ENCODE measurements around the gene DUSP14.

The DUSP14 gene

DNA sequence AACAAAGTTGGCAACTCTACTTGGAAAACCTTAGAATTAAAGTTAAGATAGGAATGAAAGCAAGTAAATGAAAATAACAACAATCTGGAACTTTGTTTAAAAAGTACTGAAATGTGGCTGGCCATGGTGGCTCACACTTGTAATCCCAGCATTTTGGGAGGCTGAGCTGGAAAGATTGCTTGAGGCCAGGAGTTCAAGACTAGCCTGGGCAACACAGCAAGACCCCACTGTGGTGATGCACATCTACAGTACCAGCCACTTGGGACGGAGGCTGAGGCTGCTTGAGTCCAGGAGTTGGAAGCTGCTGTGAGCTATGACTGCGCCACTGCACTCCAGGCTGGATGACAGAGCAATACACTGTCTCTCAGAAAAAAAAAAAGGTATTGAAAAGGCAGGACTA is 67.8 kb downstream of the DUSP14 start:
- no peak for DNase-seq (ENCODE audit: low read depth in 1 of 2, low spot score in 1 of 2)
- Histone ChIP-seq H3K4me3 (replicated peaks; ENCODE audit: insufficient read depth, low read length) (no peak overlapping the region), H3K27ac (replicated peaks) (no peak overlapping the region), H3K27me3 (ENCODE audit: insufficient read depth, poor library complexity, severe bottlenecking) (no peaks in the 10 kb centered on the region)
- no peak for TF ChIP-seq SPI1 (IDR thresholded peaks at IDR 0.05; ENCODE audit: borderline replicate concordance, low read depth)

DNA sequence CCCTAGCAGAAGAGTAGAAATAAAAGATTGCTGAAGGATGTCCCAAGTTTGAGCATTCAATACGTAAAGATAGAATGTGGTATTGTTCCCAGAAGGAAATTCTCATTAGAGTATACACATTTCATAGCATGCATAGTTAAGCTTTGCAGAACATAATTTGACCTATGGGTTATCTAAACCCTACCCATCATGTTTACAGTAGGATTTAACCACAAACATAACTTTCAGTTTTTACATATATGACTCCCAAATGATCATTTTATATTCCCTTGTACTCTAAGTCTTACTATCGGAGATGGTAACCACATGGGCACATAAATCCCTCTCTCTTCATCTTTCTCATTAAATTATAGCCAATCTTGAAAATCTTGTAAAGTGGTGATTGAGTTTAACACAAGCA is 68.6 kb downstream of the DUSP14 start:
- TF ChIP-seq, protein P1, sequence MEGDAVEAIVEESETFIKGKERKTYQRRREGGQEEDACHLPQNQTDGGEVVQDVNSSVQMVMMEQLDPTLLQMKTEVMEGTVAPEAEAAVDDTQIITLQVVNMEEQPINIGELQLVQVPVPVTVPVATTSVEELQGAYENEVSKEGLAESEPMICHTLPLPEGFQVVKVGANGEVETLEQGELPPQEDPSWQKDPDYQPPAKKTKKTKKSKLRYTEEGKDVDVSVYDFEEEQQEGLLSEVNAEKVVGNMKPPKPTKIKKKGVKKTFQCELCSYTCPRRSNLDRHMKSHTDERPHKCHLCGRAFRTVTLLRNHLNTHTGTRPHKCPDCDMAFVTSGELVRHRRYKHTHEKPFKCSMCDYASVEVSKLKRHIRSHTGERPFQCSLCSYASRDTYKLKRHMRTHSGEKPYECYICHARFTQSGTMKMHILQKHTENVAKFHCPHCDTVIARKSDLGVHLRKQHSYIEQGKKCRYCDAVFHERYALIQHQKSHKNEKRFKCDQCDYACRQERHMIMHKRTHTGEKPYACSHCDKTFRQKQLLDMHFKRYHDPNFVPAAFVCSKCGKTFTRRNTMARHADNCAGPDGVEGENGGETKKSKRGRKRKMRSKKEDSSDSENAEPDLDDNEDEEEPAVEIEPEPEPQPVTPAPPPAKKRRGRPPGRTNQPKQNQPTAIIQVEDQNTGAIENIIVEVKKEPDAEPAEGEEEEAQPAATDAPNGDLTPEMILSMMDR (IDR thresholded peaks at IDR 0.05; ENCODE audit: insufficient read depth, low read length): no peak
- TF ChIP-seq, protein P2, sequence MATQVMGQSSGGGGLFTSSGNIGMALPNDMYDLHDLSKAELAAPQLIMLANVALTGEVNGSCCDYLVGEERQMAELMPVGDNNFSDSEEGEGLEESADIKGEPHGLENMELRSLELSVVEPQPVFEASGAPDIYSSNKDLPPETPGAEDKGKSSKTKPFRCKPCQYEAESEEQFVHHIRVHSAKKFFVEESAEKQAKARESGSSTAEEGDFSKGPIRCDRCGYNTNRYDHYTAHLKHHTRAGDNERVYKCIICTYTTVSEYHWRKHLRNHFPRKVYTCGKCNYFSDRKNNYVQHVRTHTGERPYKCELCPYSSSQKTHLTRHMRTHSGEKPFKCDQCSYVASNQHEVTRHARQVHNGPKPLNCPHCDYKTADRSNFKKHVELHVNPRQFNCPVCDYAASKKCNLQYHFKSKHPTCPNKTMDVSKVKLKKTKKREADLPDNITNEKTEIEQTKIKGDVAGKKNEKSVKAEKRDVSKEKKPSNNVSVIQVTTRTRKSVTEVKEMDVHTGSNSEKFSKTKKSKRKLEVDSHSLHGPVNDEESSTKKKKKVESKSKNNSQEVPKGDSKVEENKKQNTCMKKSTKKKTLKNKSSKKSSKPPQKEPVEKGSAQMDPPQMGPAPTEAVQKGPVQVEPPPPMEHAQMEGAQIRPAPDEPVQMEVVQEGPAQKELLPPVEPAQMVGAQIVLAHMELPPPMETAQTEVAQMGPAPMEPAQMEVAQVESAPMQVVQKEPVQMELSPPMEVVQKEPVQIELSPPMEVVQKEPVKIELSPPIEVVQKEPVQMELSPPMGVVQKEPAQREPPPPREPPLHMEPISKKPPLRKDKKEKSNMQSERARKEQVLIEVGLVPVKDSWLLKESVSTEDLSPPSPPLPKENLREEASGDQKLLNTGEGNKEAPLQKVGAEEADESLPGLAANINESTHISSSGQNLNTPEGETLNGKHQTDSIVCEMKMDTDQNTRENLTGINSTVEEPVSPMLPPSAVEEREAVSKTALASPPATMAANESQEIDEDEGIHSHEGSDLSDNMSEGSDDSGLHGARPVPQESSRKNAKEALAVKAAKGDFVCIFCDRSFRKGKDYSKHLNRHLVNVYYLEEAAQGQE (IDR thresholded peaks at IDR 0.05; ENCODE audit: insufficient replicate concordance, low read depth): no peak
- TF ChIP-seq SPI1 (IDR thresholded peaks at IDR 0.05; ENCODE audit: borderline replicate concordance, low read depth): no peak
- no peak for TF ChIP-seq POLR2AphosphoS5 (IDR thresholded peaks at IDR 0.05; ENCODE audit: low read depth)
- TF ChIP-seq GABPA (IDR thresholded peaks at IDR 0.05; ENCODE audit: low read depth): no peak
- Histone ChIP-seq H3K27me3 (ENCODE audit: insufficient read depth, poor library complexity, severe bottlenecking) (no peaks in the 10 kb centered on the region), H3K4me3 (replicated peaks; ENCODE audit: insufficient read depth, low read length) (no peak overlapping the region), H3K27ac (replicated peaks) (no peak overlapping the region)
- no peak for DNase-seq (ENCODE audit: low read depth in 1 of 2, low spot score in 1 of 2)

GRCh38 chr17:37562016-37562745 is 72.5 kb downstream of the DUSP14 start:
- no peak for DNase-seq (ENCODE audit: low read depth in 1 of 2, low spot score in 1 of 2)
- Histone ChIP-seq H3K27me3 (ENCODE audit: insufficient read depth, poor library complexity, severe bottlenecking) (no peaks in the 10 kb centered on the region), H3K27ac (replicated peaks) (no peak overlapping the region), H3K4me3 (replicated peaks; ENCODE audit: insufficient read depth, low read length) (no peak overlapping the region)
- TF ChIP-seq POLR2AphosphoS5 (IDR thresholded peaks at IDR 0.05; ENCODE audit: low read depth) (no peak), GABPA (IDR thresholded peaks at IDR 0.05; ENCODE audit: low read depth) (no peak), SPI1 (IDR thresholded peaks at IDR 0.05; ENCODE audit: borderline replicate concordance, low read depth) (no peak)
- TF ChIP-seq, protein P1 (IDR thresholded peaks at IDR 0.05; ENCODE audit: insufficient read depth, low read length): no peak
- TF ChIP-seq, protein P2 (IDR thresholded peaks at IDR 0.05; ENCODE audit: insufficient replicate concordance, low read depth): no peak
